NCI-H1694 (cell line): ENCODE results near the gene CLEC1A.

Source experiments
- DNase-seq: peaks from one replicate; lab custom pipeline; 2025; lab: John Stamatoyannopoulos, UW

Gene CLEC1A

DNA sequence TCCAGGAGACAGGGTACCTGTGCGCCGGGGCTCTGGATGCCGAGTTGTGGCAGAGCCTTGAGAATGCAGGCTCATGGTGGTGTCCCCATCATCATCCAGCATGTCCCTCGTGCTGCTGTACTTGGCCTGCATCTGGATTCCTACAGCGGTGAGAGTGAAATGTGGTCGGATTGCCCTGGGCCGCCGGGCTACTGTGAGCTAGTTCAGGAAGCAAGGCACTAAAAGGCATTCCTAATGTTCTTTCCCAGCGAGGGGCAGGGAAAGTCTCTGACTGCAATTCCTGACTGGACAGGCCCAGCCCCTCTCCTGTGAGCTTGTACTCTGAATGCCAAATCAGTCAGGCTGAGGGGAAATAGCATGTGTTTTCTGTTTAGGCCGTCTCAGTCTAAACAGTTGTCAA is at the start of gene CLEC1A:
Gene CLEC1A, minus strand, starts transcription at position 195 of the 400 bp plus-strand sequence. Its CDS starts 63 bp downstream, at position 132.
- no peak for DNase-seq

GRCh38 chr12:10147714-10148403 is 49.1 kb upstream of the CLEC1A start:
- no peak for DNase-seq

GRCh38 chr12:10142976-10143589 is 44.3 kb upstream of the CLEC1A start:
- no peak for DNase-seq

DNA sequence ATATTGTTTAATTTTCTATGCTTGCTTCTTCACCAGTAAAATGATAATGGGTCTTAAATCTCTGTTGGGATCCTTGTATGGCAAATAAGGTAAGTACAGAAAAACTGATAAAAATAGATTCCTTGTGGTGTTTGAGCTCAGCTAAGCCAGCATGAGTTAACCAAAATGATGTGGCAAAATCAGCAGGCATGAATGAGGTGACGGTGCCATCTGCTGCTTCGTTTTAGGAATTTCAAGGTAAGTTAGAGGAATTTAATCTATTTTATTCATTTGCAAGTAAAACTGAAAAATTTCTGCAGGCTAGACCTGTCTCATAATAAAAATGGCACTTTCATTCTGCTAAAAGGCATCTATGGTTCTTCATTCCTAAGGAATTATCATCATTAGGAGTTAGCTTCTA is 41.2 kb upstream of the CLEC1A start:
- no peak for DNase-seq

DNA sequence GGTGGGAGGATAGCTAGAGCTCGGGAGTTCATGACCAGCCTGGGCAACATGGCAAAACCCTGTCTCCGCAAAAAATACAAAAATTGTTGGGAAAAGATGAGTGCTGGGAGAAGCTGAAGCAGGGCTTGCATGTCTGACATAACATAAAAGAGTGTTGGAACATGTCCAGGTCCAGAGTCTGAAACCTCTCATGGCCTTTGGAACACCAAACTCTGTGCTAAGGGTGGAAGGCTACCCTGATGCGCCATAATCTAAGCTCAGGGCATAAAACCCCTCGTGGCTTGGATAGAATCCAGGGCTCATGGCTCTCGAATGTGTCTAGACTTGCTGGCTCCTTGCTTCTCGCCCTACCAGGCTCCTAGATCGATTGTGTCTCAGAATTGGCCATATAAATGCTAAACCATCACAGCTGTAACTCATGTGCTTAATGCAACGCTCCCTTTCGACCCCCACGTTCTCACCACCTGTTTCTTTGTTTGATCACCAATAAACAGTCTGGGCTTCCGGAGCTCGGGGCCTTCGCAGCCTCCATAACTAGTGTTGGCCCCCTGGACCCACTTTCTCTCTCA is 37.9 kb upstream of the CLEC1A start:
- no peak for DNase-seq

GRCh38 chr12:10135126-10135525 is 36.3 kb upstream of the CLEC1A start:
- no peak for DNase-seq

GRCh38 chr12:10132850-10133370 is 34.1 kb upstream of the CLEC1A start:
- no peak for DNase-seq

GRCh38 chr12:10131111-10131690 is 32.4 kb upstream of the CLEC1A start:
- no peak for DNase-seq

DNA sequence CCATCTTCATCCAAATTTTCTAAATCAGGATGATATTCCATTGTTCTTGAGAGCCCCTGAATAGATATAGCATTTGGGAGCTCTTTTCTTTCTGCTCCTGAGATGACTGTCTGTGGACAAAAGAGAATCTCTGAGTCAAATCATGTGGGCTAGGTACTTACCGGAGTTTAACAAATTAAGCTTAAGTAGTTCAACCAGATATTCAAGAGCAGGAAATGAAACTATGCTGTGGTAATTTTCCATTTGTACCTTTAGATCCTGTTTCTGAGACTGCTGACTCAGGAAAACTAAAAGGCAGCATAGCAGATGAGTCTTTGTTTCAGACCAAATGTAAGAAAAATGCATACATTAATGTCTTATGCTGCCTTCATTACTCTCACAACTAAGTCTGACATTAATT is 31.3 kb upstream of the CLEC1A start, which contains the start of gene CLEC7A:
Gene CLEC7A, minus strand, starts transcription at position 158 of the 400 bp plus-strand sequence. Its CDS starts 117 bp downstream, at position 41.
- DNase-seq, result no peak

DNA sequence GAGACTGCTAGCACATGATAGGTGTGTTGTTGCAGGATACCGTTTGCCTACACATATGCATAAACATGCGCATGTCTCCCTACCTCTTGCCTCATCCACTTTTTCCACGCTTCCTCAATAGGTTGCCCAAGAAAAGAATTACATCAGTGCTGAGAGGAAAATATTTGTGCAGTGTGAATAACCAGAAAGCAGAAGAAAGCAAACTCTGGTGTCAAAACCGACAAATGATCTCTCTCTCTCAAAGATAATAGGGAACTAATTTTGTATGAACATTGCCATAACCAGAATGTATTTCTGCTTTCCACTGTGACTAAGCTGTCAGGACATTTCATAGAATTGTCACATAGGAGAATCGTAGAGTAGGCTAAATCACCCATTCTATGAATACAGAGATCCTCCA is 29.9 kb upstream of the CLEC1A start:
- DNase-seq, result no peak

DNA sequence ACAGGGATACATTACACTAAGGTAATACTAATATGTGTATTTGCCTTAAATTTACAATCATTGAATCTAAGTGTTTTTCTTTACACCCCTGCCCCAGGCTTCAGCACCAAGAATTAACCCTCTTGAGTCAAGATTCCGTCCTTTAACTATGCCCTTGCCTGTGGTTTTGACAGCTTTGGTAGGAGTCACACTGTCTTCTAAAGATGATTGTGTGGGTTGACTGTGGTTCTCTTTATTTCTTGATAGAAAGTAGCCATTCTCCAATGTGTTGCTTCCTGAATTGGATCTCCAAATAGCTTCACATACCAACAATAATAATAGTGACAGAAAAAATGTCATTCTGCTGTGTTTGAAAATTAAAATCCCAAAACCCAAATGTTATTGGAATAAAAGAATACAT is 27.6 kb upstream of the CLEC1A start:
- no peak for DNase-seq

DNA sequence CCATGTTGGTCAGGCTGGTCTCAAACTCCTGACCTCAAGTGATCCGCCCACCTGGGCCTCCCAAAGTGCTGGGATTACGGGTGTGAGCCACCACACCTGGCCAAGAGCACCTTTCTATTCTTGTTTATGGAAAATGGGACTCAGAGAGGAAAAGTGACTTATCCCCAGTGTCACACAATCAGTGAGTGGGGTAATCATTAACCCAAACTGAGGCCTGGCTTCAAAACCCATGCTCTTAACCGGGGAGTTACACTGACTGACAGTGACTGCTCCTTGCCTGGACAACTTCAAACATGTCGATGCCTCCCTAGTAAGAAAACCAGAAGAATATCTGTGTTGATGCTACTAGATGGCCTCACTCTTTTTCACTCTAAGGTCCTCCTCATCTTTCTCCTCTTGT is 23.9 kb upstream of the CLEC1A start:
- DNase-seq, result no peak

GRCh38 chr12:10121278-10121677 is 22.5 kb upstream of the CLEC1A start:
- DNase-seq, result no peak

DNA sequence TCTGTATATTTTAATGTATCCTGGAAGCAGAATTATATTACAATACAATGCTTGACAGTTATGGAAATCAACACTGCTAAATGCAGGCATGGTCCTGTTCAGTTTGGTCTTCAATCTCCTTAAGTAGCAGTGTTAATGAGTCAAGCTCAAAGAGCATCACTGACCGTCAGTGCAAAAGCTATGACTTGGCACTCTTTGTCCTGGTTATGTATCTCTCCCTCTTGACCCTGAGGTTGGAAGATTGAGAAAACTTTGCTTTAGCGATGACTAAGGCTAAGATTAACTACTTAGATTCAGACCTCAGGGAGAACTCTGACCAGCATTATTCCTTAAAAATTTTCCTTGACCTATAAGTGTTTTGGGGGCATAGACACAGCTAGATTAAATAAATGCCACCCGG is 20.3 kb upstream of the CLEC1A start:
- no peak for DNase-seq

DNA sequence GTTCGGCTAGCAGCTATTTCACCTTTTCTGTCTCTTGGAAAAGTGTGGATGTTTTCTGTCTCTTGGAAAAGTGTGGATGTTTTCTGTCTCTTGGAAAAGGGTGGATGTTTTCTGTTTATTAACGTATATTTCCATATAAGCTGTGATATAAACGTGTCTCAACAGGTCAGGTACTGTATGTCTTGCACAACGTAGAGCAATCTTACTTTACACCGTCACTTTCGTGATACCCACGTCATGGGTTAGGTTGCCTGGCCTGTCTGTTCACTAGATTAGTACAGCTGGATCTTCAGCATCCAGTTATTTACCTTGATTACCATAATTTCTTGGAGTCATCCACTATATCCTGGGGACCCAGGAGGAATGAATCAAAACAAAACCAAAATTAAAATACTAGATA is 17.1 kb upstream of the CLEC1A start:
- DNase-seq, result no peak

DNA sequence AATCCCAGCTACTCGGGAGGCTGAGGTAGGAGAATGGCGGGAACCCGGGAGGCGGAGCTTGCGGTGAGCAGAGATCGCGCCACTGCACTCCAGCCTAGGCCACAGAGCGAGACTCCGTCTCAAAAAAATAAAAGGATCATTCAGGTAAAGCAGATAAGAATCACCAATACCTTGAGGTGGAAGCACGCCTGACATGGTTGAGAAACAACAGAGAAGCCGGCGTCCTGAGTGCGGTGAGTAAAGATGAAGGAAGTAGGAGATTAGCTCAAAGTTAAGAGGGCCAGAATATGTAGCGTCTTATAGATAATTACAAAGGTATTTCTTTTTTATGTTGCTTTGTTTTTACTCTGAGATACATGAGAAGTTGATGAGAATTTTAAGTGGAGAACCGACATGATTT is 16.5 kb upstream of the CLEC1A start:
- DNase-seq, result no peak

- no peak for DNase-seq
These were observed 15.1 kb upstream of the CLEC1A start for GRCh38 chr12:10113920-10114319.

DNA sequence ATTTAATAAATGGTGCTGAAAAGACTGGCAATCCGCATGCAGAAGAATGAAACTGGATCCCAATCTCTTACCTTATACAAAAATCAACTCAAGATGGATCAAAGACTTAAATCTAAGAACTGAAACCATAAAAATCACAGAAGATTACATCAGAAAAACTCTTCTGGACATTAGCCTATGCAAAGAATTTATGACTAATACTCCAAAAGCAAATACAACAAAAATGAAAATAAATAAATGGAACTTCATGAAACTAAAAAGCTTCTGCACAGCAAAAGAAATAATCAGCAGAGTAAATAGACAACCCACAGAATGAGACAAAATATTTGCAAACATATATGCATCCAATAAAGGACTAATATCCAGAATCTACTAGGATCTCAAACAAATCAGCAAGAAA is 14.3 kb upstream of the CLEC1A start:
- no peak for DNase-seq

GRCh38 chr12:10111451-10111850 is 12.7 kb upstream of the CLEC1A start:
- no peak for DNase-seq

DNA sequence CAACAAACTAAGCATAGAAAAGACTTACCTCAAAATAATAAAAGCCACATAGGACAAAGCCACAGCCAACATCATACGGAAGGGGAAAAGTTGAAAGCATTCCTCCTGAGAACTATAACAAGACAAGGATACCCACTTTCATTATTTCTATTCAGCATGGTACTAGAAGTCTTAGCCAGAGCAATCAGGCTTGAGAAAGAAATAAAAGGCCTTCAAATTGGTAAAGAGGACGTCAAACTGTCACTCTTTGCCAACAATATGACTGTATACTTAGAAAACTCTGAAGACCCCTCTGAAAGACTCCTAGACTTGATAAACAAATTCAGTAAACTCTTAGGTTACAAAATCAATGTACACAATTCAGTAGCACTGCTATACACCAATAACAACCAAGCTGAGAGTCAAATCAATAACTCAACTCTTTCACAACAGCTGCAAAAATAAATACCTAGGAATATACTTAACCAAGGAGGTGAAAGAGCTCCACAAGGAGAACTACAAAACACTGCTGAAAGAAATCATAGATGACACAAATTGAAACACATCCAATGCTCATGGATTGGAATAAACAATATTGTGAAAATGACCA is 11.6 kb upstream of the CLEC1A start:
- no peak for DNase-seq

GRCh38 chr12:10102322-10102721 is 3.5 kb upstream of the CLEC1A start:
- no peak for DNase-seq

DNA sequence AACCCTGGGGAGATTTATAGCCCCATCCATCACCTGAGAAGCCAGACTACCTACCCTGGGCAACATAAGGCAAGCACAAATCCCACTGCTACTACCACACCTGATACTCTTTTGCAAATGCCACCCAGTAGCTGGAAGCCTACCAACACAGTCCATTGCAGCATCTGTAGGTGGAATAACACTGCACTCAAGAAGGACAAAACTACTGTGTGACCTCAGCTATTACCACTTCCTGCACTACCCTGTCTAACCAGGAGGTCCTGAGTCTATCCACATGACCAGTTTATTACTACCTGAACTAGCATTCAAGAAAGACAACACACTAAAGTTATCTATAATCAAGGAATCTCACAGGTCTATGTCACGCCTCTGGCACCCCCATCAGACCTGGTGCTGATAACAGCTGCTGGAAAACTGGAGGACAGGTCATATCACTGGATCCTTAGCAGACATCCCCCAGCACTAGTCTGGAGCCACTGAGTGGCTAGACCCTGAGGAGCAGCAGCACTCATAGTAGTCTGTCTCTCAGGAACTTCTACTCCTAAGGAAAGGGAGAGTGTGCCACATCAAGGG is 2.9 kb upstream of the CLEC1A start:
- no peak for DNase-seq
